Astrocyte (in vitro differentiated cells and primary cell): ENCODE data around the gene FHAD1. TPM values are rescaled to one million over a fixed set of nuclear protein-coding genes. Genes with fewer than 3 reads are reported as not detected.

Experiments
- DNase-seq: peaks from one replicate; pipeline ENCODE4 v3.0.0-alpha.2; 2010; ENCODE audit warnings: low read depth
- FAIRE-seq: peaks from 2 replicates; lab custom pipeline; 2011; peaks lifted over from hg19 to GRCh38; lab: Jason Lieb, UNC
- H2AFZ ChIP-seq: 2 replicates; pipeline ENCODE4 v1.6.0; 2012; ENCODE audit warnings: low read depth, low read length, inconsistent platforms
- H3K27ac ChIP-seq: 2 replicates; pipeline ENCODE4 v1.5.1; 2011; ENCODE audit warnings: low read depth, low read length, inconsistent platforms
- H3K27me3 ChIP-seq: 2 replicates; pipeline ENCODE4 v1.6.0; 2011; ENCODE audit warnings: low read length, inconsistent platforms; ENCODE audit not compliant: insufficient read depth
- H3K36me3 ChIP-seq: 2 replicates; pipeline ENCODE4 v1.5.1; 2011; ENCODE audit warnings: low read length, inconsistent platforms; ENCODE audit not compliant: insufficient read depth
- H3K4me1 ChIP-seq: 2 replicates; pipeline ENCODE4 v1.5.1; 2011; ENCODE audit warnings: low read length, inconsistent platforms; ENCODE audit not compliant: insufficient read depth
- H3K4me2 ChIP-seq: 2 replicates; pipeline ENCODE4 v1.6.0; 2012; ENCODE audit warnings: low read length, inconsistent platforms
- H3K4me3 ChIP-seq: 2 replicates; pipeline ENCODE4 v1.5.1; 2011; ENCODE audit warnings: low read depth, mild to moderate bottlenecking, low read length, inconsistent platforms; ENCODE audit not compliant: insufficient read depth
- H3K79me2 ChIP-seq: 2 replicates; pipeline ENCODE4 v1.6.0; 2012; ENCODE audit warnings: mild to moderate bottlenecking, low read length, inconsistent platforms; ENCODE audit not compliant: insufficient read depth
- H3K9ac ChIP-seq: 2 replicates; pipeline ENCODE4 v1.6.0; 2012; ENCODE audit warnings: mild to moderate bottlenecking, low read length, inconsistent platforms
- H3K9me3 ChIP-seq: 2 replicates; pipeline ENCODE4 v1.5.1; 2012; ENCODE audit warnings: low read depth, mild to moderate bottlenecking, low read length, inconsistent platforms; ENCODE audit not compliant: insufficient read depth
- H4K20me1 ChIP-seq: 2 replicates; pipeline ENCODE4 v1.6.0; 2012; ENCODE audit warnings: low read length, inconsistent platforms; ENCODE audit not compliant: insufficient read depth
- H3K27ac Mint-ChIP-seq: one replicate; pipeline ENCODE4 v1.8.0; 2021; ENCODE audit warnings: mild to moderate bottlenecking, mixed read lengths; ENCODE audit not compliant: unreplicated experiment
- H3K27me3 Mint-ChIP-seq: one replicate; pipeline ENCODE4 v1.8.0; 2021; ENCODE audit warnings: low read depth, mixed read lengths; ENCODE audit not compliant: unreplicated experiment
- H3K36me3 Mint-ChIP-seq: one replicate; pipeline ENCODE4 v1.8.0; 2021; ENCODE audit warnings: low read depth, mixed read lengths; ENCODE audit not compliant: unreplicated experiment
- H3K4me1 Mint-ChIP-seq: one replicate; pipeline ENCODE4 v1.8.0; 2021; ENCODE audit warnings: low read depth, mixed read lengths; ENCODE audit not compliant: unreplicated experiment
- H3K4me3 Mint-ChIP-seq: one replicate; pipeline ENCODE4 v1.8.0; 2021; ENCODE audit warnings: mild to moderate bottlenecking, moderate library complexity, mixed read lengths; ENCODE audit not compliant: unreplicated experiment
- H3K9me3 Mint-ChIP-seq: one replicate; pipeline ENCODE4 v1.8.0; 2021; ENCODE audit warnings: mild to moderate bottlenecking, mixed read lengths; ENCODE audit not compliant: unreplicated experiment
- CTCF ChIP-seq: IDR thresholded peaks from 2 replicates; pipeline ENCODE4 v1.5.1; 2011; ENCODE audit warnings: low read depth, mild to moderate bottlenecking, inconsistent platforms, low read length, moderate library complexity; ENCODE audit not compliant: insufficient read depth
- EZH2 ChIP-seq: IDR thresholded peaks from 2 replicates; pipeline ENCODE4 v1.6.1; 2012; ENCODE audit warnings: mild to moderate bottlenecking, low read length, inconsistent platforms; ENCODE audit not compliant: insufficient read depth
- total RNA-seq: library from RNA; stranded (reverse); gene quantifications from 2 replicates; pipeline ENCODE4 v1.2.1, GENCODE V29; 2021

Gene FHAD1
- total RNA-seq, 1 donor from 2014 or later, result 0.25 TPM

GRCh38 chr1:15321601-15322000, 74.6 kb downstream of the FHAD1 start:
- peaks cover 9% of the 10 kb centered on the region for H3K27me3 ChIP-seq

GRCh38 chr1:15322648-15323350, 75.8 kb downstream of the FHAD1 start:
- peaks cover 11% of the 10 kb centered on the region for H3K4me1 Mint-ChIP-seq
- Histone ChIP-seq H3K4me2 (no peak overlapping the region), H3K4me1 (peaks cover 4% of the 10 kb centered on the region), H3K27me3 (peaks cover 14% of the 10 kb centered on the region), H3K9me3 (no peaks in the 10 kb centered on the region), H3K9ac (no peak overlapping the region), H4K20me1 (no peaks in the 10 kb centered on the region), H3K4me3 (no peak overlapping the region), H3K79me2 (no peaks in the 10 kb centered on the region), H3K36me3 (no peaks in the 10 kb centered on the region), H2AFZ (no peak overlapping the region), H3K27ac (no peak overlapping the region)
- peaks cover 8% of the 10 kb centered on the region for H3K9me3 Mint-ChIP-seq
- H3K36me3 Mint-ChIP-seq, result no peaks in the 10 kb centered on the region
- no peak overlapping the region for H3K27ac Mint-ChIP-seq
- H3K27me3 Mint-ChIP-seq, result peaks cover 17% of the 10 kb centered on the region
- no peak overlapping the region for H3K4me3 Mint-ChIP-seq
- DNase-seq (no peak), FAIRE-seq (no peak)
- TF ChIP-seq EZH2, result no peak
- no peak for TF ChIP-seq CTCF

More at GRCh38 chr1:15321601-15322000, 74.6 kb downstream of the FHAD1 start:
- H3K9me3 Mint-ChIP-seq, result peaks cover 8% of the 10 kb centered on the region
- Histone ChIP-seq H2AFZ (no peak overlapping the region), H3K4me2 (no peak overlapping the region), H3K4me3 (no peak overlapping the region), H3K79me2 (no peaks in the 10 kb centered on the region), H4K20me1 (no peaks in the 10 kb centered on the region), H3K36me3 (no peaks in the 10 kb centered on the region), H3K9ac (no peak overlapping the region), H3K9me3 (no peaks in the 10 kb centered on the region), H3K27ac (no peak overlapping the region), H3K4me1 (peaks cover 4% of the 10 kb centered on the region)
- peaks cover 19% of the 10 kb centered on the region for H3K27me3 Mint-ChIP-seq
- H3K4me1 Mint-ChIP-seq, result peaks cover 11% of the 10 kb centered on the region
- DNase-seq, result no peak
- no peak overlapping the region for H3K27ac Mint-ChIP-seq
- FAIRE-seq, result no peak
- H3K4me3 Mint-ChIP-seq, result no peak overlapping the region
- no peaks in the 10 kb centered on the region for H3K36me3 Mint-ChIP-seq
- TF ChIP-seq EZH2 (no peak), CTCF (no peak)

- H3K79me2 ChIP-seq, result no peaks in the 10 kb centered on the region
- no peaks in the 10 kb centered on the region for H3K36me3 Mint-ChIP-seq
- H3K27me3 Mint-ChIP-seq, result peaks cover 16% of the 10 kb centered on the region
- H3K27me3 ChIP-seq, result peaks cover 14% of the 10 kb centered on the region
- H4K20me1 ChIP-seq, result no peaks in the 10 kb centered on the region
- H3K36me3 ChIP-seq, result no peaks in the 10 kb centered on the region
- H3K27ac ChIP-seq, result no peak overlapping the region
- peak; percentile 36 for DNase-seq
- H3K4me2 ChIP-seq, result peak overlapping the region; percentile 10
- no peak overlapping the region for H3K9ac ChIP-seq
- peaks cover 8% of the 10 kb centered on the region for H3K9me3 Mint-ChIP-seq
- no peak overlapping the region for H3K4me3 ChIP-seq
- H3K27ac Mint-ChIP-seq, result no peak overlapping the region
- no peak overlapping the region for H3K4me3 Mint-ChIP-seq
- H3K9me3 ChIP-seq, result no peaks in the 10 kb centered on the region
- peaks cover 11% of the 10 kb centered on the region for H3K4me1 Mint-ChIP-seq
- TF ChIP-seq CTCF, result peak; percentile 99
- TF ChIP-seq EZH2, result no peak
- FAIRE-seq, result peak; percentile 89
- no peak overlapping the region for H2AFZ ChIP-seq
- H3K4me1 ChIP-seq, result peaks cover 8% of the 10 kb centered on the region
Observed at GRCh38 chr1:15323351-15323988, 76.4 kb downstream of the FHAD1 start.
